ENCODE results near the gene ADRA2C. TPM values are rescaled to one million over a fixed set of nuclear protein-coding genes. Genes with fewer than 3 reads are reported as not detected.

Gene ADRA2C
- total RNA-seq, 1 experiment from 2014 or later: 8.6 TPM

DNA sequence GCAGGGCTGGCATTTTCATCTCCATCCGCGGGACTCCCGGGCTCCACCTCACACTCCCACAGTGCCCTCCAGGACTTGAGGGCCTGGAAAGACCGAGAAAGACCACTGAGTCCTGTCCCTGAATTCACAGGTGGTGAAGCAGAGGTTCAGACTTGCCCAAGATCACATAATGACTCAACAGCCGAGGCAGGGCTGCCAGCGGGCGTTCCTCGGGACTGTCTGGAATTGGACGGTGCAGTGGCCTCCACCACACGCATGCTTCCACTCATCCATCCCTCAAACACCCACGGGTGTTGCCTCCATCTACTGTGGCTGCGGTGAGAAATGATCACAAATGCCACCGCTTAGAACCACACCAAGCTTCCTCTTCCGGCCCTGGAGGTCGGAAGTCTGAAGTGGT is 6.9 kb upstream of the ADRA2C start:
- Histone ChIP-seq H4K20me1 (ENCODE audit: control insufficient read depth, insufficient read depth, insufficient read length) (no peaks in the 10 kb centered on the region), H4K5ac (ENCODE audit: insufficient read length, low read depth, low read length) (no peak overlapping the region), H3K23me2 (ENCODE audit: insufficient read length, low read depth, low read length, poor library complexity, severe bottlenecking) (no peaks in the 10 kb centered on the region), H3K79me1 (ENCODE audit: insufficient read depth, low read depth, low read length, poor library complexity, severe bottlenecking) (no peaks in the 10 kb centered on the region), H2BK120ac (ENCODE audit: low read depth, low read length, poor library complexity, severe bottlenecking) (no peak overlapping the region), H3K4ac (ENCODE audit: low read depth, low read length) (no peak overlapping the region), H4K91ac (ENCODE audit: insufficient read length, low read depth, low read length) (no peak overlapping the region), H2BK12ac (ENCODE audit: insufficient read length, low read depth, low read length) (no peak overlapping the region), H2BK5ac (ENCODE audit: insufficient read length, low read length) (no peak overlapping the region), H2BK20ac (ENCODE audit: low read depth, low read length, poor library complexity, severe bottlenecking) (no peak overlapping the region), H2AK5ac (ENCODE audit: insufficient read length, low read length) (no peak overlapping the region), H3K56ac (ENCODE audit: insufficient read length, low read depth, low read length) (no peak overlapping the region), H3K23ac (ENCODE audit: insufficient read length, low read depth, low read length) (no peak overlapping the region), H3T11ph (ENCODE audit: low read length) (no peak overlapping the region), H3K14ac (ENCODE audit: insufficient read depth, low read length) (no peak overlapping the region), H3K27me3 (ENCODE audit: insufficient read depth, low read length) (no peaks in the 10 kb centered on the region; the same call in 1 of the 2 replicates), H3K9ac (ENCODE audit: extremely low read depth, insufficient read length, low read length) (no peak overlapping the region), H2BK15ac (ENCODE audit: low read depth, low read length) (no peak overlapping the region), H2AFZ (ENCODE audit: low read length) (no peak overlapping the region), H4K8ac (replicated peaks; ENCODE audit: insufficient read length, low read depth, low read length) (no peak overlapping the region), H3K4me1 (ENCODE audit: insufficient read depth, low read length) (peaks cover 6% of the 10 kb centered on the region; the same call in 1 of the 2 replicates), H3K18ac (ENCODE audit: insufficient read length, low read depth, low read length) (no peak overlapping the region), H3K79me2 (ENCODE audit: insufficient read depth, low read length) (no peaks in the 10 kb centered on the region), H3K27ac (ENCODE audit: insufficient read length, low read depth, low read length) (no peak overlapping the region), H3K9me3 (ENCODE audit: control insufficient read depth, low read depth, low read length) (no peaks in the 10 kb centered on the region), H3K4me2 (ENCODE audit: insufficient read depth, insufficient read length, low read length) (no peak overlapping the region)
- H3K27me3 Mint-ChIP-seq (ENCODE audit: low read depth): peaks cover 39% of the 10 kb centered on the region
- peaks cover 15 to 20% of the 10 kb centered on the region in 2 experiments for H3K9me3 Mint-ChIP-seq
- H3K27ac Mint-ChIP-seq: peak overlapping the region in 1 of 3 experiments; percentile 70; a peak in 1 of 7 replicates
- WGBS (ENCODE audit: extremely low coverage, insufficient read length, low lambda C conversion rate): no CpG with 5 or more reads among the region's 15 CpGs
- DNase-seq: no peak
- peaks cover 3 to 16% (median 9%) of the 10 kb centered on the region in 3 experiments; a peak in 5 of 7 replicates for H3K36me3 Mint-ChIP-seq (ENCODE audit: insufficient read depth in 1 of 3, low read depth in 3 of 3)
- no peak overlapping the region for H3K4me3 Mint-ChIP-seq
- TF ChIP-seq, protein P1, sequence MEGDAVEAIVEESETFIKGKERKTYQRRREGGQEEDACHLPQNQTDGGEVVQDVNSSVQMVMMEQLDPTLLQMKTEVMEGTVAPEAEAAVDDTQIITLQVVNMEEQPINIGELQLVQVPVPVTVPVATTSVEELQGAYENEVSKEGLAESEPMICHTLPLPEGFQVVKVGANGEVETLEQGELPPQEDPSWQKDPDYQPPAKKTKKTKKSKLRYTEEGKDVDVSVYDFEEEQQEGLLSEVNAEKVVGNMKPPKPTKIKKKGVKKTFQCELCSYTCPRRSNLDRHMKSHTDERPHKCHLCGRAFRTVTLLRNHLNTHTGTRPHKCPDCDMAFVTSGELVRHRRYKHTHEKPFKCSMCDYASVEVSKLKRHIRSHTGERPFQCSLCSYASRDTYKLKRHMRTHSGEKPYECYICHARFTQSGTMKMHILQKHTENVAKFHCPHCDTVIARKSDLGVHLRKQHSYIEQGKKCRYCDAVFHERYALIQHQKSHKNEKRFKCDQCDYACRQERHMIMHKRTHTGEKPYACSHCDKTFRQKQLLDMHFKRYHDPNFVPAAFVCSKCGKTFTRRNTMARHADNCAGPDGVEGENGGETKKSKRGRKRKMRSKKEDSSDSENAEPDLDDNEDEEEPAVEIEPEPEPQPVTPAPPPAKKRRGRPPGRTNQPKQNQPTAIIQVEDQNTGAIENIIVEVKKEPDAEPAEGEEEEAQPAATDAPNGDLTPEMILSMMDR (conservative IDR thresholded peaks at IDR 0.05): no peak
- H3K4me1 Mint-ChIP-seq: peaks cover 15 to 21% of the 10 kb centered on the region in 2 experiments

All from H9 (cell line).